Subcutaneous adipose tissue (tissue), 4 donors: ENCODE data around the gene THG1L. TPM values are rescaled to one million over a fixed set of nuclear protein-coding genes. Genes with fewer than 3 reads are reported as not detected.

Experiments
- total RNA-seq, 4 donors: library from RNA; depleted of rRNA; stranded (reverse); fragments of >200 nt; gene quantifications; one replicate each; pipeline ENCODE4 v1.1.0, GENCODE V29; 2016
- TF ChIP-seq, protein P1 (sequence below): fragments of 450-650 bp; IDR thresholded peaks from one replicate; pipeline ENCODE4 v1.5.1; 2016; ENCODE audit warnings: low read depth, mild to moderate bottlenecking, control low read depth, antibody characterized with exemption, moderate library complexity

THG1L gene
- total RNA-seq, 4 donors from 2014 or later = 7.0 to 13.2 (median 9.3) TPM

DNA sequence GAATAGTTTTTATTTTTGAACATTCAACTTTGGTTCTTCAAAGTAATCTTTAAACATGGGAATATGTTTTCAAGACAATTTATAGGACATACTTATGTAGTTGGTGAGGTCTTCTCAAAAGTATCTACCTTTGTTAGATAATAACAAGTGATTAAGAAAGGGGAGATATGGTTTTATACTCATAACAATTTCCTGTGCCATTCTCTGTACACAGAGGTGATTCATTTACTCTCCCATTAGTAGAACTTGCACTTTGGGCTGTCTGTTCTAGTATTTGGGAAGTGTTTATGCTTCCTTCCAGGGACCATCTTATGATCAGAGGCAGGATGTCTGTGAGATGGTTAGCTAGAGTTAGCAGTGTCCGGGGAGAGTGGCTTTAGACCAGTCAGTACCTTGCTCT lies 27.5 kb downstream of the THG1L start:
- TF ChIP-seq, protein P1, sequence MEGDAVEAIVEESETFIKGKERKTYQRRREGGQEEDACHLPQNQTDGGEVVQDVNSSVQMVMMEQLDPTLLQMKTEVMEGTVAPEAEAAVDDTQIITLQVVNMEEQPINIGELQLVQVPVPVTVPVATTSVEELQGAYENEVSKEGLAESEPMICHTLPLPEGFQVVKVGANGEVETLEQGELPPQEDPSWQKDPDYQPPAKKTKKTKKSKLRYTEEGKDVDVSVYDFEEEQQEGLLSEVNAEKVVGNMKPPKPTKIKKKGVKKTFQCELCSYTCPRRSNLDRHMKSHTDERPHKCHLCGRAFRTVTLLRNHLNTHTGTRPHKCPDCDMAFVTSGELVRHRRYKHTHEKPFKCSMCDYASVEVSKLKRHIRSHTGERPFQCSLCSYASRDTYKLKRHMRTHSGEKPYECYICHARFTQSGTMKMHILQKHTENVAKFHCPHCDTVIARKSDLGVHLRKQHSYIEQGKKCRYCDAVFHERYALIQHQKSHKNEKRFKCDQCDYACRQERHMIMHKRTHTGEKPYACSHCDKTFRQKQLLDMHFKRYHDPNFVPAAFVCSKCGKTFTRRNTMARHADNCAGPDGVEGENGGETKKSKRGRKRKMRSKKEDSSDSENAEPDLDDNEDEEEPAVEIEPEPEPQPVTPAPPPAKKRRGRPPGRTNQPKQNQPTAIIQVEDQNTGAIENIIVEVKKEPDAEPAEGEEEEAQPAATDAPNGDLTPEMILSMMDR = no peak

DNA sequence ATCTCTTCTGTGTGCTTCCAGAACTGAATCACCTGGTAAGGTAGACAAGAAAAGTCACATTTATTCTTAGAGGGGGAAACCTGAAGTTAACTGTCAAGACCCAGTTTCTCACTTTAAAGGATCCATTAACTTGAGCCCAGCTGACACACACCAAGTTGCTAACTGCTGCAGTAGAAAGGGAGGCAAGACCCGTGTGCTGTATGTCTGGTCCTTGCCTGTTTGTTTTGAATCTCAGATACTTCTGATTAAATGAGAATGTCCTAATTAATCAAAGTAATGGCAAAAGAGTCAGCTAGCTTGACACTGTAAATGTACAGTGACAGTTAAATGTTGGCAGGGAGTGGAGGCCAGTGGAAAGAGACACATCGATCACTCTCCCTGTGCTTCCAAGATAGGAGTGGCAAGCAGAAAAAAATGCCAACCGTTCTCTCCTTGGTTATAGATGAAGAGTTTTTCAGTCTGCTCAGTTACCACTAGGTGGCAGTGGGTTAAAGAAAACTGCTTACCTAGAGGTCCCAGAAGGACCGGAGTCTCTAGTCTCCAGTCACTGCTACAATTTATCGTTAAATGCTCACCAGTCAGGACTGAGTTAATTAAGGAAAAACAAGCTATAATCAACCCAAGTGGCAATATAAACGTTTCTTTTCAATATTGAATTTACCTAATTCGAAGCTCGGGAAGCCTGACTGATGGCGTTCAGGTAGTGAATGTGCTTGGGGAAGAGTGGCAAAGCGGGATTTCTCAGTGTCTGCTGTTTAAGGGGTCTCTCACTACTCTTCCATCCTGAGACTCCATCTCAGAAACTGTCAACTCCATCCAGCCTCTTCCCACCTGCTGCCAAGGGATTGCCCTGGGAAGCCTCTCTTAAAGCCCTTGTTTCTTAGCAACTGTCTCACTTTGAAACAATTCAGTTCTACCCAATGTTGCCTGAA lies 30.7 kb downstream of the THG1L start:
- TF ChIP-seq, protein P1 = no peak

DNA sequence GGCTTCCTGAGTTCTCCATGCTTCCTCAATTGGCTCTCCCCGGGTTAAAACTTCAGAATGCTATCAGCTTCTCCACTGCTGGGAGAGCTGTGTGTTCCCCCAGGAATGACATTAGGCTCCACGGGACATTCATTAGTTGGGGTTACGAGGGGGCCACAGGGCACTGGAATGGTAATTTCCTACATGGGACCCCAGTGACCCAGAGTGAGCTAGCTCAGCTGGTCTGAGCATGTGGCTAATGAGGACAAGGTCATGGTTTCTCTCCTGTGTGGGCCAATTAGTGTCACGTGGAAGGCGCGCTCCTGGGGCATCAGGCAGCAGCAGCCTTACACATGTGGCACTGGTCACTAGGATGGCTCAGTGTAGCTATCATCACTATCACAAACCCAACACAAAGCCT lies 33.3 kb downstream of the THG1L start:
- TF ChIP-seq, protein P1 = no peak

DNA sequence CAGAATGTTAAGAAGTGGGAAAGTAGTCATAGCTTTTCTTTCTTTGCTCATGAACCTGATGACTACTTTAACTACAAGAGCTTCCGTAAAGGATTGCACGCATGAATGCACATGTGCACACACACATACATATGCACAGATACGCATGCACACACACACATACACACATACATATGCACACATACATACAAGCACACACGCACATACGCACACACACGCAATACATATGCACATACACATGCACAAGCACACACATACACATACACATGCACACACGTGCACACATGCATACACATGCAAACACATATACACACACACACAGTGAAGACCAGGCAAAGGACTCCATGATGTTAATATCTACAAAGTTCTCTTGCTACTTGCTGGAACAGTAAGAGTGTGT lies 35.2 kb downstream of the THG1L start:
- TF ChIP-seq, protein P1 = no peak

DNA sequence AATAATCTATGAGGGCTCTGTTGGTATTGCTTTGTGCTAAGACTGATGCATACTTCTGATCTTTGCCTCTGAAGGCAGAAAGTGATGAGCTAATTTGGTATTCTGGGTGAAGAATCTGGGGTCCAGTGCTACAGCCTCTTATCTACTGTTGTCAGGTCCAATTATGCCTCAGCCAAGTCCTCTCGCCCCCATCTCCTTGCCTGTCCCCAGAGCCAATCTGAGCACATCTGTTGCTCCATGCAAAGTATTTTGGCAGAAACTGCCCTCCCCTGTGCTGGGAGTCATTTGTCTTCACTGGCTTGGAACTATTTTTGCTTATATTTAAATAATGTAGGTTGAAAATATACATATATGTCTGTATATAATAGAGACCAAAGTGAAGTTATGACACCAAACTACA lies 35.7 kb downstream of the THG1L start:
- TF ChIP-seq, protein P1 = no peak

DNA sequence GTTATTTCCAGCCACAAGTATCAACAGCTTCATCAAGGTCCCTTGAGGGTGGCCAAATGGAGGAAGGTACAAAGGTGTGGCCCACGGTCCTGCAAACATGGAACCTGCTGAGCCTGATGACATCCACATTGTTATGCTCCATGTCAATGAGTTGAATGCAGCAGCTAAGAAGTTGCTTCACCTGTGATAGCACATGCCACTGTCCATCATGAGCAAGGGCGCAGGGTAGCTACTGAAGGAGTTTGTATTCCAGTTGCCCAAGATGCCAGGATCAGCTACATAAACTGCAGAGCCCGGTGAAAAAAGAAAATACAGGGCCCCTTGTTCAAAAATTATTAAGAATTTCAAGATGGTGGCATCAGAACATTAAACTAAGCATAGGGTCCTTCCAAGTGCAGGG lies 36.5 kb downstream of the THG1L start:
- TF ChIP-seq, protein P1 = no peak

DNA sequence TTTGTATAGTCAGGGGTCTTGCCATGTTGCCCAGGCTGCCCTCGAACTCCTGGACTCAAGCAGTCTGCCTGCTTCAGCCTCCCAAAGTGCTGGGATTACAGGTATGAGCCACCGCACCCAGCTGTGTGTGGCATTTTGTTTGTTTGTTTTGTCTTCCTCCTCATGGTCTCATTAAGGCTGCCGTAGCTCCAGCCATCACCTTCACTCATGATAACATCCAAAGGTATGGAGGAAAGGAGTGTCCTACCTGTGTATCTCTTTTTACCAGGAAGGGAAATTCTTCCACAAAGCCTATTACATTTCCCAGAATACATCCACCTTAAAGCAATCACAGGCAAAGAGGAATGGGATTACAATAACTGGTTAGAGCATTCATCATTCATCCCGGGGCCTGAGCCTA lies 39.4 kb downstream of the THG1L start:
- TF ChIP-seq, protein P1 = no peak
